Lower leg skin (tissue), 3 donors: Measurements from ENCODE around the gene OR5AC2.

Experiments used
- CTCF ChIP-seq, 3 donors: fragments of 450-650 bp; IDR thresholded peaks; one replicate each; pipeline ENCODE4 v1.5.1; 2016; ENCODE audit warnings: antibody characterized with exemption in 3 of 3, mild to moderate bottlenecking in 3 of 3, moderate library complexity in 2 of 3
- POLR2A ChIP-seq, 2 donors: fragments of 450-650 bp; IDR thresholded peaks; one replicate each; pipeline ENCODE4 v1.6.1; 2016 to 2017; ENCODE audit warnings: antibody characterized with exemption in 2 of 2, mild to moderate bottlenecking in 1 of 2, moderate library complexity in 1 of 2

GRCh38 chr3:98086873-98087272 lies at the start of gene OR5AC2:
- TF ChIP-seq POLR2A (IDR thresholded peaks at IDR 0.05): no peak
- TF ChIP-seq CTCF (IDR thresholded peaks at IDR 0.05): no peak
